AG08395 (cell line): ENCODE data around the gene SHC3.

Source experiments
- DNase-seq: peaks from one replicate; pipeline ENCODE4 v3.0.0; 2012; ENCODE audit warnings: mixed read lengths, low spot score

Gene SHC3

GRCh38 chr9:89154218-89154617 lies 24.4 kb downstream of the SHC3 start:
- no peak for DNase-seq

- DNase-seq: peak; percentile 78
Measured at GRCh38 chr9:89153232-89154017, 25.2 kb downstream of the SHC3 start.

- DNase-seq: peak; percentile 70
Measured at GRCh38 chr9:89149726-89150125, 28.9 kb downstream of the SHC3 start.

GRCh38 chr9:89145097-89145496 lies 33.5 kb downstream of the SHC3 start:
- DNase-seq: no peak

GRCh38 chr9:89144238-89144637 lies 34.4 kb downstream of the SHC3 start:
- no peak for DNase-seq

- no peak for DNase-seq
Measured at GRCh38 chr9:89143266-89143665, 35.4 kb downstream of the SHC3 start.

GRCh38 chr9:89139455-89139854 lies 39.2 kb downstream of the SHC3 start:
- DNase-seq: no peak

GRCh38 chr9:89138463-89139390 lies 39.9 kb downstream of the SHC3 start:
- DNase-seq: no peak

- DNase-seq: peak; percentile 89
Measured at GRCh38 chr9:89137542-89138462, 40.8 kb downstream of the SHC3 start.

- no peak for DNase-seq
Measured at GRCh38 chr9:89135591-89136166, 42.9 kb downstream of the SHC3 start.

GRCh38 chr9:89134709-89135108 lies 43.9 kb downstream of the SHC3 start:
- no peak for DNase-seq

GRCh38 chr9:89122949-89123348 lies 55.7 kb downstream of the SHC3 start:
- no peak for DNase-seq

- no peak for DNase-seq
Measured at GRCh38 chr9:89120704-89121103, 57.9 kb downstream of the SHC3 start.

GRCh38 chr9:89116805-89117192 lies 61.8 kb downstream of the SHC3 start:
- DNase-seq: no peak

- DNase-seq: peak; percentile 14
Measured at GRCh38 chr9:89116064-89116804, 62.4 kb downstream of the SHC3 start.

GRCh38 chr9:89115426-89115825 lies 63.2 kb downstream of the SHC3 start:
- no peak for DNase-seq

GRCh38 chr9:89114741-89115140 lies 63.9 kb downstream of the SHC3 start:
- no peak for DNase-seq

GRCh38 chr9:89113851-89114250 lies 64.8 kb downstream of the SHC3 start:
- no peak for DNase-seq

GRCh38 chr9:89112243-89112642 lies 66.4 kb downstream of the SHC3 start:
- DNase-seq: no peak

- no peak for DNase-seq
Measured at GRCh38 chr9:89109666-89110065, 69.0 kb downstream of the SHC3 start.

- no peak for DNase-seq
Measured at GRCh38 chr9:89107406-89107805, 71.2 kb downstream of the SHC3 start.
